SHP77 (cell line): ENCODE measurements around the gene ZNF329.

Source experiments
- DNase-seq, 2 experiments: peaks; one replicate each; lab custom pipeline; 2025; lab: John Stamatoyannopoulos, UW

Gene ZNF329

GRCh38 chr19:58118979-58119733 is 31.4 kb downstream of the ZNF329 start:
- no peak for DNase-seq

- no peak for DNase-seq
Observed at GRCh38 chr19:58117841-58118575, 32.6 kb downstream of the ZNF329 start.

GRCh38 chr19:58108546-58108817 is 42.1 kb downstream of the ZNF329 start:
- DNase-seq: no peak

GRCh38 chr19:58107778-58108545 is 42.6 kb downstream of the ZNF329 start:
- no peak for DNase-seq

GRCh38 chr19:58098682-58098998 is 51.9 kb downstream of the ZNF329 start:
- DNase-seq: no peak

GRCh38 chr19:58097781-58098681 is 52.6 kb downstream of the ZNF329 start, which contains the start of gene ZSCAN18:
Gene ZSCAN18, minus strand, starts transcription at chr19:58098231. Its CDS starts 7,964 bp downstream, at chr19:58090267.
- DNase-seq: peak; percentile 94

- no peak for DNase-seq
Observed at GRCh38 chr19:58097349-58097748, 53.2 kb downstream of the ZNF329 start.

- DNase-seq: no peak
Observed at GRCh38 chr19:58096884-58097283, 53.7 kb downstream of the ZNF329 start.

- DNase-seq: no peak
Observed at GRCh38 chr19:58095328-58095727, 55.3 kb downstream of the ZNF329 start.

- no peak for DNase-seq
Observed at GRCh38 chr19:58093071-58093470, 57.5 kb downstream of the ZNF329 start.

GRCh38 chr19:58091251-58091995 is 59.2 kb downstream of the ZNF329 start:
- no peak for DNase-seq

GRCh38 chr19:58089846-58090245 is 60.7 kb downstream of the ZNF329 start:
- DNase-seq: no peak

GRCh38 chr19:58088521-58089052 is 62.0 kb downstream of the ZNF329 start:
- no peak for DNase-seq

- no peak for DNase-seq
Observed at GRCh38 chr19:58086825-58087710, 63.5 kb downstream of the ZNF329 start.

- DNase-seq: no peak
Observed at GRCh38 chr19:58085348-58085875, 65.2 kb downstream of the ZNF329 start.

GRCh38 chr19:58084596-58085347 is 65.8 kb downstream of the ZNF329 start:
- DNase-seq: no peak

- no peak for DNase-seq
Observed at GRCh38 chr19:58083021-58083420, 67.6 kb downstream of the ZNF329 start.

- DNase-seq: no peak
Observed at GRCh38 chr19:58079792-58080191, 70.8 kb downstream of the ZNF329 start.
